Measurements from ENCODE around the gene TRIM52. TPM values are rescaled to one million over a fixed set of nuclear protein-coding genes. Genes with fewer than 3 reads are reported as not detected.

Gene TRIM52
- total and polyA plus RNA-seq, 2 of the 4 experiments (the other 2 are of a cell fraction): 2.3 to 6.9 TPM

GRCh38 chr5:181233801-181234454 is 27.0 kb downstream of the TRIM52 start:
- ATAC-seq (ENCODE audit: low read depth) (peak; percentile 3; the same call in 1 of the 2 replicates), DNase-seq (no peak)
- Histone ChIP-seq H2BK15ac (ENCODE audit: low read depth, low read length) (no peak overlapping the region), H3K4me3 (ENCODE audit: insufficient read depth, low read depth, low read length) (no peak overlapping the region), H3K4me2 (ENCODE audit: low read depth, low read length) (no peak overlapping the region), H3K9ac (ENCODE audit: low read depth, low read length) (no peak overlapping the region), H3K27ac (ENCODE audit: insufficient read depth, low read length) (no peak overlapping the region), H3K56ac (ENCODE audit: extremely low read depth, insufficient read depth, low read length) (no peak overlapping the region), H2AFZ (replicated peaks; ENCODE audit: low read length, poor library complexity) (no peak overlapping the region), H2BK20ac (ENCODE audit: low read depth, low read length) (no peak overlapping the region), H3K9me1 (ENCODE audit: insufficient read depth, low read length) (peaks cover 1% of the 10 kb centered on the region), H2AK9ac (replicated peaks; ENCODE audit: low read depth, low read length, poor library complexity) (no peak overlapping the region), H3K27me3 (ENCODE audit: control insufficient read depth, insufficient read depth, low read length) (no peaks in the 10 kb centered on the region), H3K4me1 (ENCODE audit: control insufficient read depth, insufficient read depth, low read length) (no peaks in the 10 kb centered on the region), H3K14ac (replicated peaks; ENCODE audit: low read depth, low read length) (no peak overlapping the region), H4K8ac (ENCODE audit: low read depth in 2 of 2, low read length in 2 of 2) (no peak overlapping the region), H3K18ac (ENCODE audit: low read depth, low read length) (no peak overlapping the region), H2BK5ac (ENCODE audit: low read depth, low read length, poor library complexity, severe bottlenecking) (no peak overlapping the region), H4K91ac (ENCODE audit: insufficient read depth, low read depth, low read length) (no peak overlapping the region), H2AK5ac (ENCODE audit: low read depth, low read length) (no peak overlapping the region), H3K9me3 (ENCODE audit: control insufficient read depth, insufficient read depth, low read length) (no peaks in the 10 kb centered on the region), H3K79me1 (ENCODE audit: low read depth in 1 of 2, low read length in 2 of 2) (peaks cover 17 to 40% of the 10 kb centered on the region in 2 experiments), H3K36me3 (ENCODE audit: control insufficient read depth, insufficient read depth, low read length) (peaks cover 73% of the 10 kb centered on the region), H4K5ac (ENCODE audit: low read depth, low read length) (no peak overlapping the region), H3K23ac (ENCODE audit: low read depth, low read length) (no peak overlapping the region), H3K4ac (ENCODE audit: low read depth, low read length) (no peak overlapping the region), H2BK120ac (ENCODE audit: low read depth, low read length) (no peak overlapping the region), H4K20me1 (ENCODE audit: insufficient read depth, low read length) (peaks cover 55% of the 10 kb centered on the region)
- WGBS, 2 experiments (ENCODE audit: extremely low coverage in 2 of 2, insufficient read length in 1 of 2): no CpG with 5 or more reads among the region's 24 CpGs
- CTCF ChIA-PET: no interaction called here
- POLR2A ChIA-PET (ENCODE audit: unreplicated experiment): no interaction called here
- TF ChIP-seq RFX5 (IDR thresholded peaks at IDR 0.05; ENCODE audit: low read depth, low read length) (no peak), MXI1 (IDR thresholded peaks at IDR 0.05; ENCODE audit: borderline replicate concordance, low read depth, low read length) (no peak), FOS (IDR thresholded peaks at IDR 0.05; ENCODE audit: low read depth, low read length) (no peak), NFE2L2 (IDR thresholded peaks at IDR 0.05; ENCODE audit: low read depth, low read length) (no peak), SMC3 (IDR thresholded peaks at IDR 0.05; ENCODE audit: low read depth, low read length) (no peak), MAZ (IDR thresholded peaks at IDR 0.05; ENCODE audit: borderline replicate concordance, low read depth, low read length) (no peak), MAFK (IDR thresholded peaks at IDR 0.05; ENCODE audit: low read depth, low read length) (no peak), USF2 (IDR thresholded peaks at IDR 0.05; ENCODE audit: low read depth, low read length) (no peak), BHLHE40 (IDR thresholded peaks at IDR 0.05; ENCODE audit: low read depth, low read length) (no peak), POLR2A (IDR thresholded peaks at IDR 0.05; ENCODE audit: low read depth, low read length) (no peak), RAD21 (IDR thresholded peaks at IDR 0.05; ENCODE audit: low read length) (no peak), CHD1 (IDR thresholded peaks at IDR 0.05; ENCODE audit: low read depth, low read length) (no peak), CEBPB (IDR thresholded peaks at IDR 0.05; ENCODE audit: low read depth, low read length) (no peak), RCOR1 (IDR thresholded peaks at IDR 0.05; ENCODE audit: insufficient replicate concordance, low read length) (no peak)
- TF ChIP-seq, protein P1, sequence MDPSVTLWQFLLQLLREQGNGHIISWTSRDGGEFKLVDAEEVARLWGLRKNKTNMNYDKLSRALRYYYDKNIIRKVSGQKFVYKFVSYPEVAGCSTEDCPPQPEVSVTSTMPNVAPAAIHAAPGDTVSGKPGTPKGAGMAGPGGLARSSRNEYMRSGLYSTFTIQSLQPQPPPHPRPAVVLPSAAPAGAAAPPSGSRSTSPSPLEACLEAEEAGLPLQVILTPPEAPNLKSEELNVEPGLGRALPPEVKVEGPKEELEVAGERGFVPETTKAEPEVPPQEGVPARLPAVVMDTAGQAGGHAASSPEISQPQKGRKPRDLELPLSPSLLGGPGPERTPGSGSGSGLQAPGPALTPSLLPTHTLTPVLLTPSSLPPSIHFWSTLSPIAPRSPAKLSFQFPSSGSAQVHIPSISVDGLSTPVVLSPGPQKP (IDR thresholded peaks at IDR 0.05; ENCODE audit: borderline replicate concordance, low read depth, low read length): no peak
- TF ChIP-seq, protein P2, sequence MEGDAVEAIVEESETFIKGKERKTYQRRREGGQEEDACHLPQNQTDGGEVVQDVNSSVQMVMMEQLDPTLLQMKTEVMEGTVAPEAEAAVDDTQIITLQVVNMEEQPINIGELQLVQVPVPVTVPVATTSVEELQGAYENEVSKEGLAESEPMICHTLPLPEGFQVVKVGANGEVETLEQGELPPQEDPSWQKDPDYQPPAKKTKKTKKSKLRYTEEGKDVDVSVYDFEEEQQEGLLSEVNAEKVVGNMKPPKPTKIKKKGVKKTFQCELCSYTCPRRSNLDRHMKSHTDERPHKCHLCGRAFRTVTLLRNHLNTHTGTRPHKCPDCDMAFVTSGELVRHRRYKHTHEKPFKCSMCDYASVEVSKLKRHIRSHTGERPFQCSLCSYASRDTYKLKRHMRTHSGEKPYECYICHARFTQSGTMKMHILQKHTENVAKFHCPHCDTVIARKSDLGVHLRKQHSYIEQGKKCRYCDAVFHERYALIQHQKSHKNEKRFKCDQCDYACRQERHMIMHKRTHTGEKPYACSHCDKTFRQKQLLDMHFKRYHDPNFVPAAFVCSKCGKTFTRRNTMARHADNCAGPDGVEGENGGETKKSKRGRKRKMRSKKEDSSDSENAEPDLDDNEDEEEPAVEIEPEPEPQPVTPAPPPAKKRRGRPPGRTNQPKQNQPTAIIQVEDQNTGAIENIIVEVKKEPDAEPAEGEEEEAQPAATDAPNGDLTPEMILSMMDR (conservative IDR thresholded peaks at IDR 0.05; ENCODE audit: low read depth, low read length): no peak
- dilution Hi-C loops (cut with HindIII; ENCODE audit: low sequenced_read_pairs, unreplicated experiment): no loop called here
- in situ Hi-C loops (cut with MboI; ENCODE audit: low sequenced_read_pairs): no loop called here
- BruUV-seq (replicated peaks): no TSS peak
- intact Hi-C loops (cut with micrococcal nuclease): no loop called here

Data from IMR-90 (cell line).